ENCODE results near the gene CACYBP.

Gene CACYBP

GRCh38 chr1:174976436-174977108 lies 23.2 kb upstream of the CACYBP start:
- Histone ChIP-seq H3K36me3 (ENCODE audit: control insufficient read depth in 1 of 2, insufficient read depth in 2 of 2, low read length in 2 of 2) (peaks cover 11 to 13% of the 10 kb centered on the region in 2 donors), H3K4me3 (ENCODE audit: low read depth in 1 of 2, low read length in 2 of 2) (no peak overlapping the region), H3K9me3 (ENCODE audit: control insufficient read depth in 1 of 2, low read length in 2 of 2) (no peaks in the 10 kb centered on the region), H3K27me3 (ENCODE audit: low read depth, low read length) (no peaks in the 10 kb centered on the region), H3K27ac (ENCODE audit: low read length) (no peak overlapping the region), H3K4me1 (ENCODE audit: control insufficient read depth in 1 of 2, insufficient read depth in 2 of 2, low read length in 2 of 2) (no peaks in the 10 kb centered on the region)

DNA sequence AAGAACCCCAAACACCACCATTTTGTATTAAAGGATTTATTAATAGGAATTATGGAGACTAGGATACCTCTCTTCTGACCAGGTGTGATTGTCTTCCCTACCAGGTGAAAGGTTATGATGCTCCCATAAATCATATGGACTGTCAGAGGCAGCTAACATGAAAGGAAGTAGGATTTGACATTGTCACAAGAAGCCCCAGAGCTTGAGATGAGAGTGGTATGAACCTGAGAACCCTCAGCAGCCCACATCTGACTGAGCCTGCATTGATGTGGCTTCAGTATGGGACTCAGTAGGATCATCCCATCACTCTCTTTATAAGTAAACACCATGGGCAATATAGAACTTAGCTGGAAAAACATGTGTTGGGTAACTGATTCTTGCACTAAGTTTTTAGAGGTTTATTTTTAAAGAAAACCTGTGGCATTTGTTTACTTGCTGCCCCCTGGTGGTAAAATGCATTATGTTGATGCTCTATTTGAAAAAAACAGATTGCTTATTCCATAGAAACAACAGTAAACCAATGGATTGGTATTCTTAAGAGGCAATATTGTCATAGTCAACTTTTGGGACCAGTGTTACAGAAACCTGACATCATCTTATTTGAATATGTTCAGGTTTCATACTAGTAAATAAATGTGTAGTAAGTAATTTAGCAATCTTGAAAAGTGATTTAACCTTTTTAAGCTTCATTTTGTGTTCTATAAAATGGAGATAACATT lies 16.6 kb upstream of the CACYBP start:
- Histone ChIP-seq H3K9me3 (ENCODE audit: control insufficient read depth in 1 of 2, low read length in 2 of 2) (no peaks in the 10 kb centered on the region), H3K27ac (ENCODE audit: low read length) (no peak overlapping the region), H3K36me3 (ENCODE audit: control insufficient read depth in 1 of 2, insufficient read depth in 2 of 2, low read length in 2 of 2) (peaks cover 11 to 20% of the 10 kb centered on the region in 2 donors), H3K4me3 (ENCODE audit: low read depth in 1 of 2, low read length in 2 of 2) (no peak overlapping the region), H3K4me1 (ENCODE audit: control insufficient read depth in 1 of 2, insufficient read depth in 2 of 2, low read length in 2 of 2) (no peaks in the 10 kb centered on the region), H3K27me3 (ENCODE audit: low read depth, low read length) (no peaks in the 10 kb centered on the region)

DNA sequence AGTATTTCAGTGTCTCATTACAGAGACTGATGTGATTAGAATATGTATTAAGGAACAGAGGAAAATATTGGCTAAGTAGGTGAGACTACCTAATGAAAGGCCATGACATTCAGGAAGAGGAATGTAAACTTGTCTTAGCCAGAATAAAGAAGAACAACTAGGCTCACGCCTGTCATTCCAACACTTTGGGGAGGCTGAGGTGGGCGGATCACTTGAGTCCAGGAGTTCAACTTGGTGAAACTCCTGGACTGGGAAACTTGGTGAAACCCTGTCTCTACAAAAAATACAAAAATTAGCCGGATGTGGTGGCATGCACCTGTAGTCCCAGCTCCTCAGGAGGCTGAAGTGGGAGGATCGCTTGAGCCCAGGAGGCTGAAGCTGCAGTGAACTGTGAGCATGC lies 14.8 kb upstream of the CACYBP start:
- no peaks in the 10 kb centered on the region for H3K4me1 ChIP-seq (ENCODE audit: control insufficient read depth in 1 of 2, insufficient read depth in 2 of 2, low read length in 2 of 2)
- H3K36me3 ChIP-seq (ENCODE audit: control insufficient read depth in 1 of 2, insufficient read depth in 2 of 2, low read length in 2 of 2) = peaks cover 6 to 13% of the 10 kb centered on the region in 2 donors
- no peaks in the 10 kb centered on the region for H3K9me3 ChIP-seq (ENCODE audit: control insufficient read depth in 1 of 2, low read length in 2 of 2)
- no peaks in the 10 kb centered on the region for H3K27me3 ChIP-seq (ENCODE audit: low read depth, low read length)
- H3K27ac ChIP-seq (ENCODE audit: low read length) = no peak overlapping the region
- no peak overlapping the region for H3K4me3 ChIP-seq (ENCODE audit: low read depth in 1 of 2, low read length in 2 of 2)

DNA sequence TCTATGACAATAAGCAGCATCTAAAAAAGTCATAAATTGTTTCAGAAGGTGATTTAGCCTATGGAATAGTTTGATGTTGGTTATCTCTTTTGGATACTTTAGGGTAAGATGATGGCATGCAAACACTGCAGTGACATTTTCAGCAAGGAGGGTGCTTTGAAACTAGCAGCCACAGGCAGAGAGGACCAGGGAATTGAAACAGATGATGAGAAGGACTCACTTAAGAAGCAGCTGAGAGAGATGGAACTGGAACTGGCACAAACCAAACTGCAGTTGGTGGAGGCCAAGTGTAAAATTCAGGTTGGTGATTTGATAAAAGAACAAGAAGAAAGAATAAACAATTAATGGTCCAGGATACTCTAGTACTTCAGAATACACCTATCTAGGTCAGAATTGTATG lies 11.2 kb upstream of the CACYBP start:
- no peak overlapping the region for H3K4me3 ChIP-seq (ENCODE audit: low read depth in 1 of 2, low read length in 2 of 2)
- H3K9me3 ChIP-seq (ENCODE audit: control insufficient read depth in 1 of 2, low read length in 2 of 2) = no peaks in the 10 kb centered on the region
- H3K27ac ChIP-seq (ENCODE audit: low read length) = no peak overlapping the region
- no peaks in the 10 kb centered on the region for H3K36me3 ChIP-seq (ENCODE audit: control insufficient read depth in 1 of 2, insufficient read depth in 2 of 2, low read length in 2 of 2)
- no peaks in the 10 kb centered on the region for H3K27me3 ChIP-seq (ENCODE audit: low read depth, low read length)
- no peaks in the 10 kb centered on the region for H3K4me1 ChIP-seq (ENCODE audit: control insufficient read depth in 1 of 2, insufficient read depth in 2 of 2, low read length in 2 of 2)

DNA sequence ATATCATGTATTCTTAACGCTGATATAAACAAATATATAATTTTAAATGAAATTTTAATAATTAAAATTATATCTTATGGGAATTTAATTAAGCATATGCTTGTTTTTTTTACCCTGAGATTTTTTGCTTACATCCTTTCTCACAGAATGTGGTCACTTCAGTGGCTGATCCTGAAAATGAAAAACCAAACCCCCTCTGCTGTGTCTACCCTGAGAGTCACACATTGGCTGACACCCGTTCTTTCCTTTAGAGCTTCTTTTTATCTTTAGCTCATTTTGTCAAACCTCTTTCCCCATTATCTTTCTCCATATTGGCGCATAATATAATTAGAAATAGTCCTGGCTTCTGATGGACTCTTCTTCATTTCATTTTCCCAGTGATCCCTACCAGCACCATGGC lies 10.8 kb upstream of the CACYBP start:
- H3K4me1 ChIP-seq (ENCODE audit: control insufficient read depth in 1 of 2, insufficient read depth in 2 of 2, low read length in 2 of 2) = no peaks in the 10 kb centered on the region
- H3K27ac ChIP-seq (ENCODE audit: low read length) = no peak overlapping the region

DNA sequence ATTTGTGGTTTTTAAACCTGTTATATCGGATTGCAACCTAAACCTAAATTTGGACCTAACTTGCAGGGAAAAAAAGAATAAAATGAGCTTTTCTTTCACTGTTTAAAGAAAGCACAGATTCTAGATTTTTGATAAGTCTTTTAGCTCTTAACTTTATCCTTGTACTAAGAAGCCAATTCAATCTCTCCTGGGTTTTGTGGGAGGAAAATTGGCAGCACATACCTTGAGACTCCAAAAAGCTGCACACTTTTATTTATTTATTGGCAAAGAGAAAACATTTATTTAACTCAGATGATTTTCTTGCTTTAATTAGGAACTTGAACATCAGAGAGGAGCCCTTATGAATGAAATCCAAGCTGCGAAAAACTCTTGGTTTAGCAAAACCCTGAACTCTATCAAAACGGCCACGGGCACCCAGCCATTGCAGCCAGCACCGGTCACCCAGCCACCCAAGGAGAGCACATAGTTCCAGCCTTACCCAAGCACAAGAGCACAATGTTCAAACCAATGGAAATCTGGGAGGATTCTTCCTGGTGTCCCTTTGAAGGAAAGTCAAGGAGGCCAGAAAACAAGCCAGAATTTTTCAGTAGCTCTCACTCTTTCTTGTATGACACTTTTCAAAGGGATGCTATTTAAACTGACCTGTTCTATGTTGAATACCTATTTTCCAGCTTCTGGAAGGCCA lies 10.1 kb upstream of the CACYBP start:
- Histone ChIP-seq H3K27ac (ENCODE audit: low read length) (peak overlapping the region; percentile 94), H3K27me3 (ENCODE audit: low read depth, low read length) (no peaks in the 10 kb centered on the region), H3K9me3 (ENCODE audit: control insufficient read depth in 1 of 2, low read length in 2 of 2) (no peaks in the 10 kb centered on the region), H3K4me3 (ENCODE audit: low read depth in 1 of 2, low read length in 2 of 2) (peak overlapping the region; percentile 57 to 69), H3K36me3 (ENCODE audit: control insufficient read depth in 1 of 2, insufficient read depth in 2 of 2, low read length in 2 of 2) (peaks cover 0 to 4% of the 10 kb centered on the region in 2 donors), H3K4me1 (ENCODE audit: control insufficient read depth in 1 of 2, insufficient read depth in 2 of 2, low read length in 2 of 2) (no peaks in the 10 kb centered on the region)

More for the DNA sequence above, 10.8 kb upstream of the CACYBP start:
- peaks cover 0 to 1% of the 10 kb centered on the region in 2 donors for H3K36me3 ChIP-seq (ENCODE audit: control insufficient read depth in 1 of 2, insufficient read depth in 2 of 2, low read length in 2 of 2)
- no peaks in the 10 kb centered on the region for H3K27me3 ChIP-seq (ENCODE audit: low read depth, low read length)
- H3K4me3 ChIP-seq (ENCODE audit: low read depth in 1 of 2, low read length in 2 of 2) = no peak overlapping the region
- H3K9me3 ChIP-seq (ENCODE audit: control insufficient read depth in 1 of 2, low read length in 2 of 2) = no peaks in the 10 kb centered on the region

DNA sequence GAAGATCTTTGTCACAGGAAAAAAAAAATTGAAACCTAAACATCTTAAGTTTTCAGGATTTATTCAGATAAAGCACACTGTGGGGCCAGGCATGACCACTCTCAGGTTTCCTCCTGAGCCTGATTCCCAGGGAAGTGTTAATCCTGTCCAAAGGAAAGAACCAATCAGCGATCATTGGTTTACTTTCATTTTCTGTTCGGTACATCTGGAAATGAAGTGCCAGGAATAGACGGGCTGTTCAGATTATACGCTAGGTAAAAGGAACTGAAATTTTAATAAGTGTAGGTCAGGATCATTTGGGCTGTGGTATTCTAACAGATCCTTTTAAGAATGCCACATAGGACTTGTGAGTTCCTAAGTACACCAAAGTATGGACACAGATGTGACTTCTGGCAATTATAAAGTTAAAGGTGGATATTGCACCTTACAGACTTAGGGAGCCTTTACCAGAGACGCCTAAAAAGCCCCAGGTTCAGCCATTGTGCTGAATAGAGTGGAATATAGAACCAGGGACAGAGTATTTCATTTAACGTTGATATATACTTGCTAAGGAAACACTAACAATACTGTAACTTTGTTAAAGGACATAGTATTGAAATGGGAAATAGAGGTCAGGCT lies 9.3 kb upstream of the CACYBP start:
- Histone ChIP-seq H3K9me3 (ENCODE audit: control insufficient read depth in 1 of 2, low read length in 2 of 2) (no peaks in the 10 kb centered on the region), H3K27me3 (ENCODE audit: low read depth, low read length) (no peaks in the 10 kb centered on the region), H3K4me1 (ENCODE audit: control insufficient read depth in 1 of 2, insufficient read depth in 2 of 2, low read length in 2 of 2) (no peaks in the 10 kb centered on the region), H3K4me3 (ENCODE audit: low read depth in 1 of 2, low read length in 2 of 2) (peak overlapping the region; percentile 57 to 69), H3K27ac (ENCODE audit: low read length) (peak overlapping the region; percentile 94), H3K36me3 (ENCODE audit: control insufficient read depth in 1 of 2, insufficient read depth in 2 of 2, low read length in 2 of 2) (peaks cover 0 to 4% of the 10 kb centered on the region in 2 donors)

DNA sequence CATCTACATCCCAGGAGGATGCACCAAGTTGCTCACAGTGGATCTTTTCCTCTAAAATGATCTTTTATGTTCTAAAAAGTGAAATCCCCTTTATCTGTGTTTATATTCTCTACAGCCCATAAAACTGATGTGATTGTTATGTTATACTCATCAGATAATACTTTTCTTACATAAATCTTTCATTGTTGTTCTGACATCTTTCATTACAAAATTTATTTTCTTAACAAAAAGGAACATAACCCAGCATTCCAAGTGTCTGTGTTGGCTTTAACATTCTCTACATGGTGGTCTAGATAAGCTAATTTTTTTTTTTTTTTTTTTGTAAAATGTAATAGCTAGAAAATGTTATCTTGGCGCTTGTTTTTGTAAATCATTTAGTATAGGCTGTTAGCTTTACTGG lies 8.3 kb upstream of the CACYBP start:
- no peaks in the 10 kb centered on the region for H3K9me3 ChIP-seq (ENCODE audit: control insufficient read depth in 1 of 2, low read length in 2 of 2)
- H3K4me3 ChIP-seq (ENCODE audit: low read depth in 1 of 2, low read length in 2 of 2) = no peak overlapping the region
- no peak overlapping the region for H3K27ac ChIP-seq (ENCODE audit: low read length)
- no peaks in the 10 kb centered on the region for H3K27me3 ChIP-seq (ENCODE audit: low read depth, low read length)
- no peaks in the 10 kb centered on the region for H3K4me1 ChIP-seq (ENCODE audit: control insufficient read depth in 1 of 2, insufficient read depth in 2 of 2, low read length in 2 of 2)
- H3K36me3 ChIP-seq (ENCODE audit: control insufficient read depth in 1 of 2, insufficient read depth in 2 of 2, low read length in 2 of 2) = peaks cover 0 to 4% of the 10 kb centered on the region in 2 donors

DNA sequence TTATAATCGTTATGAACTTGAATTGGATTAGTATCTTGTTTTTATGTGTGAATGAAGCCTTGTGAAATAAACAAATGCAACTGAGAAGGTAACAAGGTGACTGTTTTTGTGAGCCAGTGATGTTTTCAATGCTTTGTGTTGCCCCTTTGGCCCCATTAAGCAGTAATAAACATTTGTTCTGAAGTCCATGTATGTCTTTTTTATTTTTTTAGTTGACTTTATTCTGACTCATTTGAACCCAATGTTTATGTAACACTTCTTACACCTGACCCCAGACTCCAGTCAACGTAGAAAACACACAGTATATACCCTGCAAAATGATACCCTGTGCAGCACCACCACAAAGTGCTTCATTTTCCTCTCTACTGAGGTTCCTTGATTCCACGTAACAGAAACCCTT lies 4.6 kb upstream of the CACYBP start:
- peaks cover 4 to 8% of the 10 kb centered on the region in 2 donors for H3K36me3 ChIP-seq (ENCODE audit: control insufficient read depth in 1 of 2, insufficient read depth in 2 of 2, low read length in 2 of 2)
- no peaks in the 10 kb centered on the region for H3K27me3 ChIP-seq (ENCODE audit: low read depth, low read length)
- H3K4me3 ChIP-seq (ENCODE audit: low read depth in 1 of 2, low read length in 2 of 2) = no peak overlapping the region
- H3K4me1 ChIP-seq (ENCODE audit: control insufficient read depth in 1 of 2, insufficient read depth in 2 of 2, low read length in 2 of 2) = no peaks in the 10 kb centered on the region
- H3K9me3 ChIP-seq (ENCODE audit: control insufficient read depth in 1 of 2, low read length in 2 of 2) = no peaks in the 10 kb centered on the region
- no peak overlapping the region for H3K27ac ChIP-seq (ENCODE audit: low read length)

DNA sequence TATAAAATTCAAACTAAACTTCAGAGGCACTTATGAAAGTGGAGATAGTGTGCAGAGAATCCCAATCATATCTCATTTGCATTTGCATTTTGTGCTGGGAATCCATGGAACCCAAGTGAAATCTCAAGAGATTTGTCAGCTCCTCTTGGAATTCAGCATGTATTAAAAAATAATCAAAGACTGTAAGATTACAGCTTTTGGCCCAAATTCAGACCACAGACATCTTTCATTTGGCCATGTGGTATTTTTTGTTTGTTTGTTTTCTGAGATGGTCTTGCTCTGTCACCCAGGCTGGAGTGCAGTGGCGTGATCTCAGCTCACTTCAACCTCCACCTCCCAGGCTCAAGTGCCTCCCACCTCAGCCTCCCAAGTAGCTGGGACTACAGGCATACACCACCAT lies 3.8 kb upstream of the CACYBP start:
- Histone ChIP-seq H3K4me1 (ENCODE audit: control insufficient read depth in 1 of 2, insufficient read depth in 2 of 2, low read length in 2 of 2) (peaks cover 0 to 4% of the 10 kb centered on the region in 2 donors), H3K4me3 (ENCODE audit: low read depth in 1 of 2, low read length in 2 of 2) (no peak overlapping the region), H3K36me3 (ENCODE audit: control insufficient read depth in 1 of 2, insufficient read depth in 2 of 2, low read length in 2 of 2) (peaks cover 4 to 8% of the 10 kb centered on the region in 2 donors), H3K27me3 (ENCODE audit: low read depth, low read length) (no peaks in the 10 kb centered on the region), H3K27ac (ENCODE audit: low read length) (no peak overlapping the region), H3K9me3 (ENCODE audit: control insufficient read depth in 1 of 2, low read length in 2 of 2) (no peaks in the 10 kb centered on the region)

GRCh38 chr1:174996476-174996875 lies 3.3 kb upstream of the CACYBP start:
- Histone ChIP-seq H3K4me1 (ENCODE audit: control insufficient read depth in 1 of 2, insufficient read depth in 2 of 2, low read length in 2 of 2) (peaks cover 4% of the 10 kb centered on the region in 2 donors), H3K36me3 (ENCODE audit: control insufficient read depth in 1 of 2, insufficient read depth in 2 of 2, low read length in 2 of 2) (peaks cover 4 to 8% of the 10 kb centered on the region in 2 donors), H3K27me3 (ENCODE audit: low read depth, low read length) (no peaks in the 10 kb centered on the region), H3K9me3 (ENCODE audit: control insufficient read depth in 1 of 2, low read length in 2 of 2) (no peaks in the 10 kb centered on the region), H3K27ac (ENCODE audit: low read length) (no peak overlapping the region), H3K4me3 (ENCODE audit: low read depth in 1 of 2, low read length in 2 of 2) (no peak overlapping the region)

Measured in muscle layer of duodenum (tissue), 2 donors.